Panc1 (cell line): Measurements from ENCODE around the gene MLLT3. TPM values are rescaled to one million over a fixed set of nuclear protein-coding genes. Genes with fewer than 3 reads are reported as not detected.

Source experiments
- ATAC-seq: fragments of 200-7000 bp; cut with Tn5 transposase; 2 replicates; pipeline ENCODE4 v1.9.1; 2020; ENCODE audit warnings: mild to moderate bottlenecking, moderate library complexity
- BruUV-seq: library from RNA; stranded (reverse); fragments of 400-500 nt; replicated peaks from 2 replicates; lab custom pipeline; 2021; lab: Mats Ljungman, UMichigan
- CTCF ChIA-PET: fragments of 300-600 bp; sonication (Branson Sonifier 250); formaldehyde crosslinking; loops from one replicate; lab custom pipeline; 2022; ENCODE audit warnings: antibody characterized with exemption; lab: Charles Lee
- POLR2A ChIA-PET: fragments of 300-600 bp; sonication (Branson Sonifier 250); formaldehyde crosslinking; loops from one replicate; lab custom pipeline; 2022; ENCODE audit warnings: antibody characterized with exemption; lab: Charles Lee
- DNase-seq: peaks from one replicate; pipeline ENCODE4 v3.0.0-alpha.2; 2010; ENCODE audit warnings: low read depth, low spot score
- H3K27ac ChIP-seq: 2 replicates; pipeline ENCODE4 v1.5.1; 2011; ENCODE audit warnings: mild to moderate bottlenecking, low read length, inconsistent platforms
- H3K27me3 ChIP-seq: fragments of 200-500 bp; sonication (Bioruptor generic); 2 replicates; pipeline ENCODE4 v1.6.0; 2014; ENCODE audit warnings: low read length, inconsistent platforms; ENCODE audit not compliant: control insufficient read depth, insufficient read depth
- H3K36me3 ChIP-seq: fragments of 200-500 bp; sonication (Bioruptor generic); 2 replicates; pipeline ENCODE4 v1.5.1; 2014; ENCODE audit warnings: inconsistent platforms, mild to moderate bottlenecking, low read length, moderate library complexity; ENCODE audit not compliant: control insufficient read depth, insufficient read depth
- H3K4me1 ChIP-seq: 2 replicates; pipeline ENCODE4 v1.5.1; 2011; ENCODE audit warnings: inconsistent platforms, mild to moderate bottlenecking, low read length, moderate library complexity; ENCODE audit not compliant: control insufficient read depth, insufficient read depth
- H3K4me3 ChIP-seq, 2 experiments: 2 replicates each; pipeline ENCODE4 v1.5.1; 2011 to 2012; ENCODE audit warnings: low read depth in 2 of 2, low read length in 2 of 2, mild to moderate bottlenecking in 2 of 2, inconsistent platforms in 1 of 2, moderate library complexity in 1 of 2
- H3K9me3 ChIP-seq: fragments of 200-500 bp; sonication (Bioruptor generic); 2 replicates; pipeline ENCODE4 v1.5.1; 2014; ENCODE audit warnings: low read depth, mild to moderate bottlenecking, inconsistent platforms, low read length, moderate library complexity; ENCODE audit not compliant: control insufficient read depth, insufficient read depth
- POLR2AphosphoS5 ChIP-seq: IDR thresholded peaks from 2 replicates; pipeline ENCODE4 v1.6.1; 2012; ENCODE audit warnings: mild to moderate bottlenecking, low read depth, low read length, moderate library complexity
- SIN3A ChIP-seq: IDR thresholded peaks from 2 replicates; pipeline ENCODE4 v1.6.1; 2012; ENCODE audit warnings: low read depth, mild to moderate bottlenecking, low read length, moderate library complexity, borderline replicate concordance; ENCODE audit not compliant: insufficient read depth
- TCF7L2 ChIP-seq: IDR thresholded peaks from 2 replicates; pipeline ENCODE4 v1.6.1; 2011; ENCODE audit warnings: mild to moderate bottlenecking, low read depth, low read length, inconsistent platforms
- in situ Hi-C: cut with HindIII; loops from 2 replicates; pipeline ENCODE4 v1.10.0; 2016; ENCODE audit warnings: low sequenced_read_pairs, low pct_unique_long_range_greater_than_20kb
- intact Hi-C: fragments of 100-400 bp; cut with micrococcal nuclease; formaldehyde crosslinking; loops from one replicate; pipeline ENCODE4 v1.10.0; 2022; ENCODE audit not compliant: unreplicated experiment
- total RNA-seq: library from RNA; stranded (reverse); gene quantifications from one replicate; pipeline ENCODE4 v1.2.1, GENCODE V29; 2021; ENCODE audit not compliant: unreplicated experiment
- TF ChIP-seq, protein P1 (sequence below): fragments of 450-650 bp; IDR thresholded peaks from 2 replicates; pipeline ENCODE4 v1.5.1; 2017; ENCODE audit warnings: mild to moderate bottlenecking
- TF ChIP-seq, protein P2 (sequence below), 2 experiments: IDR thresholded peaks; 2 replicates each; pipeline ENCODE4 v1.6.1; 2011 to 2012; ENCODE audit warnings: low read depth in 2 of 2, control low read depth in 1 of 2, low read length in 1 of 2, mild to moderate bottlenecking in 1 of 2, moderate library complexity in 1 of 2; ENCODE audit not compliant: insufficient read depth in 1 of 2

The MLLT3 gene
- total RNA-seq, 1 experiment from 2014 or later = 0.49 TPM

DNA sequence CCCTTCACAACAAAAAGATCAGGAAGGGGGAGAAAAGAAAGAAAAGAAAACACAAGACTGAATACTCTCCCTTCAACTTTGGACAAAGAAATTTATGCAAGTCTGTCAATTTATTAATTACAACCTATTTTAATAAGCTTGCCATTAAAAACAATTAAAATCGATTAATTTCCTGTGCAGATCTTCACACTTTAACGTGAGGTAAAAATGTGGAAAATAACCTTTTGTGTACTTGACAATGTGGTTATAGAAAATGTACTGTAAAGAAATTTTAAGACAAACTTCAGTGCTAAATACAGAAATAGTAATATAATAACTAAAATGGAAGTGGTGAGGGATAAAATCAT is 2.7 kb upstream of the MLLT3 start:
- POLR2A ChIA-PET = no interaction called here
- CTCF ChIA-PET = interaction anchor here (1.1 kb wide), 1 partner anchor 316 kb away, joined by 3 read pairs; no protein-coding TSS in a partner anchor
- H3K36me3 ChIP-seq = peaks cover 3% of the 10 kb centered on the region; the same call in 1 of the 2 replicates
- H3K27me3 ChIP-seq = no peaks in the 10 kb centered on the region; the same call in 1 of the 2 replicates
- no peak for DNase-seq
- H3K27ac ChIP-seq = no peak overlapping the region
- H3K9me3 ChIP-seq = no peaks in the 10 kb centered on the region
- H3K4me3 ChIP-seq = peak overlapping the region in 1 of 2 experiments; percentile 51; a peak in 1 of 4 replicates
- intact Hi-C loops = loop anchor here (2.0 kb wide), 1 partner anchor 316 kb away; no protein-coding TSS in a partner anchor
- no peaks in the 10 kb centered on the region for H3K4me1 ChIP-seq
- ATAC-seq = no peak
- TF ChIP-seq, protein P1, sequence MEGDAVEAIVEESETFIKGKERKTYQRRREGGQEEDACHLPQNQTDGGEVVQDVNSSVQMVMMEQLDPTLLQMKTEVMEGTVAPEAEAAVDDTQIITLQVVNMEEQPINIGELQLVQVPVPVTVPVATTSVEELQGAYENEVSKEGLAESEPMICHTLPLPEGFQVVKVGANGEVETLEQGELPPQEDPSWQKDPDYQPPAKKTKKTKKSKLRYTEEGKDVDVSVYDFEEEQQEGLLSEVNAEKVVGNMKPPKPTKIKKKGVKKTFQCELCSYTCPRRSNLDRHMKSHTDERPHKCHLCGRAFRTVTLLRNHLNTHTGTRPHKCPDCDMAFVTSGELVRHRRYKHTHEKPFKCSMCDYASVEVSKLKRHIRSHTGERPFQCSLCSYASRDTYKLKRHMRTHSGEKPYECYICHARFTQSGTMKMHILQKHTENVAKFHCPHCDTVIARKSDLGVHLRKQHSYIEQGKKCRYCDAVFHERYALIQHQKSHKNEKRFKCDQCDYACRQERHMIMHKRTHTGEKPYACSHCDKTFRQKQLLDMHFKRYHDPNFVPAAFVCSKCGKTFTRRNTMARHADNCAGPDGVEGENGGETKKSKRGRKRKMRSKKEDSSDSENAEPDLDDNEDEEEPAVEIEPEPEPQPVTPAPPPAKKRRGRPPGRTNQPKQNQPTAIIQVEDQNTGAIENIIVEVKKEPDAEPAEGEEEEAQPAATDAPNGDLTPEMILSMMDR = peak; percentile 30; the same call in 1 of the 2 replicates
- TF ChIP-seq, protein P2, sequence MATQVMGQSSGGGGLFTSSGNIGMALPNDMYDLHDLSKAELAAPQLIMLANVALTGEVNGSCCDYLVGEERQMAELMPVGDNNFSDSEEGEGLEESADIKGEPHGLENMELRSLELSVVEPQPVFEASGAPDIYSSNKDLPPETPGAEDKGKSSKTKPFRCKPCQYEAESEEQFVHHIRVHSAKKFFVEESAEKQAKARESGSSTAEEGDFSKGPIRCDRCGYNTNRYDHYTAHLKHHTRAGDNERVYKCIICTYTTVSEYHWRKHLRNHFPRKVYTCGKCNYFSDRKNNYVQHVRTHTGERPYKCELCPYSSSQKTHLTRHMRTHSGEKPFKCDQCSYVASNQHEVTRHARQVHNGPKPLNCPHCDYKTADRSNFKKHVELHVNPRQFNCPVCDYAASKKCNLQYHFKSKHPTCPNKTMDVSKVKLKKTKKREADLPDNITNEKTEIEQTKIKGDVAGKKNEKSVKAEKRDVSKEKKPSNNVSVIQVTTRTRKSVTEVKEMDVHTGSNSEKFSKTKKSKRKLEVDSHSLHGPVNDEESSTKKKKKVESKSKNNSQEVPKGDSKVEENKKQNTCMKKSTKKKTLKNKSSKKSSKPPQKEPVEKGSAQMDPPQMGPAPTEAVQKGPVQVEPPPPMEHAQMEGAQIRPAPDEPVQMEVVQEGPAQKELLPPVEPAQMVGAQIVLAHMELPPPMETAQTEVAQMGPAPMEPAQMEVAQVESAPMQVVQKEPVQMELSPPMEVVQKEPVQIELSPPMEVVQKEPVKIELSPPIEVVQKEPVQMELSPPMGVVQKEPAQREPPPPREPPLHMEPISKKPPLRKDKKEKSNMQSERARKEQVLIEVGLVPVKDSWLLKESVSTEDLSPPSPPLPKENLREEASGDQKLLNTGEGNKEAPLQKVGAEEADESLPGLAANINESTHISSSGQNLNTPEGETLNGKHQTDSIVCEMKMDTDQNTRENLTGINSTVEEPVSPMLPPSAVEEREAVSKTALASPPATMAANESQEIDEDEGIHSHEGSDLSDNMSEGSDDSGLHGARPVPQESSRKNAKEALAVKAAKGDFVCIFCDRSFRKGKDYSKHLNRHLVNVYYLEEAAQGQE (IDR thresholded peaks at IDR 0.05; ENCODE audit: insufficient read depth in 1 of 2, low read depth in 2 of 2, low read length in 1 of 2) = no peak
- no peak for TF ChIP-seq TCF7L2
- no peak for TF ChIP-seq SIN3A
- no TSS peak for BruUV-seq
- in situ Hi-C loops = no loop called here

DNA sequence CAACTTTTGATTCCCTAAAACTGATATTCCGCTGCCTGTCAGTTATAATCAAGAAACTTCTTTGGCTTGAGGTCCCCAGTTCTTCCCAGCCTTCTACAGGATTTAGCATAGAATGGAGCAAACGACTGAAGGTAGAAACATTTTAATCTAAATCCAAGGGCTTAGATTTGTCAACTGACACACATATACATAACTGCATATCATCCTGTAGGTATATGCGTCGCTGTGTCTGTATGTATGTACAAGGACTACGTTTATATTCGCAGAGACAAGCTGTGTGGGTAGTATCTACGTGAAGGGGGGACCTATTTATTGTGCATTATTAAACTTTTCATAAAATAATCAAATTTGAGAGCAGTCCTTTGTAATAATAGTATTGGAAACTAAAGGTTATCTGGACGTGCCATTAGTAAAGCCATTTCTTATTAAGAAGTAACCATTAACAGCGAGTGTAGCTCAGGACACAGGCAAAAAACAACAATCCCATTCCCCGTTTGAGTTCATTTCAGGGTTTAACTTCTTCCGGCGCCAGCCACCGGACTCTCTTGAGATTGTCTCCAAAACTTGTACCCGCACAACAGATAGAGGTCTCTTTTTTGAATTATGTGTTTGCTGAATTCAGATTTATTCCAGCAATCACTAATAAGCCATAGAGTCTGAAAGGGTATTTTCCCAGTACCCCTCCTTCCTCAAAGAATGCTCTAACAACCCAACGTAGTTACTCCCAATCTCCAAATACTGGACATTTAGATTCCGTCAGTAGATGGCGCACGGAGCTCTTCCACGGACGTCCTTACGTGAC is 2.1 kb upstream of the MLLT3 start:
- H3K36me3 ChIP-seq = peaks cover 3% of the 10 kb centered on the region; the same call in 1 of the 2 replicates
- H3K4me3 ChIP-seq = peak overlapping the region; percentile 51 to 54; a peak in 3 of 4 replicates
- ATAC-seq = no peak
- H3K9me3 ChIP-seq = no peaks in the 10 kb centered on the region
- in situ Hi-C loops = no loop called here
- no peak overlapping the region for H3K27ac ChIP-seq
- H3K27me3 ChIP-seq = no peaks in the 10 kb centered on the region; the same call in 1 of the 2 replicates
- intact Hi-C loops = loop anchor here (2.0 to 5.0 kb wide), 2 partner anchors 316 to 488 kb away; no protein-coding TSS in a partner anchor
- DNase-seq = peak; percentile 15
- BruUV-seq = no TSS peak
- no peaks in the 10 kb centered on the region for H3K4me1 ChIP-seq
- CTCF ChIA-PET = interaction anchor here (1.1 kb wide), 1 partner anchor 317 kb away, joined by 3 read pairs; no protein-coding TSS in a partner anchor
- TF ChIP-seq POLR2AphosphoS5 = no peak
- TF ChIP-seq, protein P2 (IDR thresholded peaks at IDR 0.05; ENCODE audit: insufficient read depth in 1 of 2, low read depth in 2 of 2, low read length in 1 of 2) = no peak
- TF ChIP-seq SIN3A = no peak
- no peak for TF ChIP-seq TCF7L2
- TF ChIP-seq, protein P1 = peak; percentile 65
- POLR2A ChIA-PET = no interaction called here
